ENCODE data around the gene MLLT10.

The MLLT10 gene

GRCh38 chr10:21720090-21720489, 186.1 kb downstream of the MLLT10 start:
- H3K36me3 ChIP-seq (ENCODE audit: insufficient read depth, low read length): peaks cover 19% of the 10 kb centered on the region
- no peak overlapping the region for H3K27ac ChIP-seq (ENCODE audit: low read depth, low read length, poor library complexity, severe bottlenecking)
- no peaks in the 10 kb centered on the region for H3K9me2 ChIP-seq (ENCODE audit: low read depth, low read length)

GRCh38 chr10:21721000-21721665, 187.1 kb downstream of the MLLT10 start:
- no peak for TF ChIP-seq EZH2 (IDR thresholded peaks at IDR 0.05; ENCODE audit: borderline replicate concordance, low read length)
- no peak for TF ChIP-seq CTCF (IDR thresholded peaks at IDR 0.05; ENCODE audit: low read length)
- H3K27ac ChIP-seq (ENCODE audit: low read depth, low read length, poor library complexity, severe bottlenecking): no peak overlapping the region
- H2AFZ ChIP-seq (ENCODE audit: low read length): no peak overlapping the region
- no peaks in the 10 kb centered on the region for H3K79me2 ChIP-seq (ENCODE audit: insufficient read depth, low read length)
- H3K9me2 ChIP-seq (ENCODE audit: low read depth, low read length): no peaks in the 10 kb centered on the region
- no peak overlapping the region for H3K4me3 ChIP-seq (ENCODE audit: low read depth, low read length, poor library complexity, severe bottlenecking)
- peaks cover 10% of the 10 kb centered on the region for H3K36me3 ChIP-seq (ENCODE audit: insufficient read depth, low read length)
- H4K20me1 ChIP-seq (ENCODE audit: insufficient read depth, low read length): 0 out of 2 replicates have a peak, but pooled peaks cover 5% of the 10 kb centered on the region
- H3K9me3 ChIP-seq (ENCODE audit: low read length): no peaks in the 10 kb centered on the region
- H3K27me3 ChIP-seq (ENCODE audit: insufficient read depth, low read length): no peaks in the 10 kb centered on the region
- H3K4me2 ChIP-seq (ENCODE audit: low read length): no peak overlapping the region
- H3K9ac ChIP-seq (ENCODE audit: low read length): no peak overlapping the region
- H3K4me1 ChIP-seq (ENCODE audit: insufficient read depth, low read length, severe bottlenecking): peaks cover 13% of the 10 kb centered on the region
- 0 out of 2 replicates have a peak, but pooled peaks cover 9% of the 10 kb centered on the region for H3F3A ChIP-seq (ENCODE audit: insufficient read depth, low read length)

More at GRCh38 chr10:21720090-21720489, 186.1 kb downstream of the MLLT10 start:
- no peaks in the 10 kb centered on the region for H3K9me3 ChIP-seq (ENCODE audit: low read length)
- no peaks in the 10 kb centered on the region for H3K27me3 ChIP-seq (ENCODE audit: insufficient read depth, low read length)
- H3K4me2 ChIP-seq (ENCODE audit: low read length): no peak overlapping the region
- H4K20me1 ChIP-seq (ENCODE audit: insufficient read depth, low read length): 0 out of 2 replicates have a peak, but pooled peaks cover 5% of the 10 kb centered on the region
- H3K4me3 ChIP-seq (ENCODE audit: low read depth, low read length, poor library complexity, severe bottlenecking): no peak overlapping the region
- no peaks in the 10 kb centered on the region for H3K79me2 ChIP-seq (ENCODE audit: insufficient read depth, low read length)
- peaks cover 11% of the 10 kb centered on the region for H3K4me1 ChIP-seq (ENCODE audit: insufficient read depth, low read length, severe bottlenecking)
- no peak overlapping the region for H3K9ac ChIP-seq (ENCODE audit: low read length)
- H2AFZ ChIP-seq (ENCODE audit: low read length): no peak overlapping the region
- H3F3A ChIP-seq (ENCODE audit: insufficient read depth, low read length): 0 out of 2 replicates have a peak, but pooled peaks cover 9% of the 10 kb centered on the region
- TF ChIP-seq CTCF (IDR thresholded peaks at IDR 0.05; ENCODE audit: low read length) (no peak), EZH2 (IDR thresholded peaks at IDR 0.05; ENCODE audit: borderline replicate concordance, low read length) (no peak)

DNA sequence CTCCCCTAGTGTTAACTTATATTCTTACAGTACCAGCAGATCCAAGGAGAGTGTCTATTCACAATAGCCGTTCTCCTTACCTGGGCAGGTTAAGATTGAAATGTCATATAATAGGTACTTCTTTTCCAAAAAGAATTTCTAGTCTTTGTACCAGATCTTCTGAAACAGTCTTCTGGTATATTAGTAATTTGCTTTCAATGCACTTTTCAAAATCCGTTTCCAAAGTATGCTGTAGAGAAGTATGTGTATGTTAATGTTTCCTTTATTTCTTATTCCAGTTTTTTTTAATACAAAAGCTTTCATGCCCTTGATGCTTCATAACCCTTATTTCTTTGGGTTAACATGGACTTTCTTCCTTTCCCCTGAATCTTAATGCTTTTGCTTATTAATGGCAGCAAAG, 188.2 kb downstream of the MLLT10 start:
- H4K20me1 ChIP-seq (ENCODE audit: insufficient read depth, low read length): 0 out of 2 replicates have a peak, but pooled peaks cover 5% of the 10 kb centered on the region
- no peaks in the 10 kb centered on the region for H3K27me3 ChIP-seq (ENCODE audit: insufficient read depth, low read length)
- no peak overlapping the region for H3K4me2 ChIP-seq (ENCODE audit: low read length)
- no peaks in the 10 kb centered on the region for H3K9me3 ChIP-seq (ENCODE audit: low read length)
- no peak overlapping the region for H3K9ac ChIP-seq (ENCODE audit: low read length)
- TF ChIP-seq CTCF (IDR thresholded peaks at IDR 0.05; ENCODE audit: low read length) (no peak), EZH2 (IDR thresholded peaks at IDR 0.05; ENCODE audit: borderline replicate concordance, low read length) (no peak)
- H3K79me2 ChIP-seq (ENCODE audit: insufficient read depth, low read length): no peaks in the 10 kb centered on the region
- H3K4me3 ChIP-seq (ENCODE audit: low read depth, low read length, poor library complexity, severe bottlenecking): no peak overlapping the region
- peaks cover 21% of the 10 kb centered on the region for H3K36me3 ChIP-seq (ENCODE audit: insufficient read depth, low read length)
- 0 out of 2 replicates have a peak, but pooled peaks cover 9% of the 10 kb centered on the region for H3F3A ChIP-seq (ENCODE audit: insufficient read depth, low read length)
- peaks cover 13% of the 10 kb centered on the region for H3K4me1 ChIP-seq (ENCODE audit: insufficient read depth, low read length, severe bottlenecking)
- H2AFZ ChIP-seq (ENCODE audit: low read length): no peak overlapping the region
- H3K9me2 ChIP-seq (ENCODE audit: low read depth, low read length): no peaks in the 10 kb centered on the region
- no peak overlapping the region for H3K27ac ChIP-seq (ENCODE audit: low read depth, low read length, poor library complexity, severe bottlenecking)
